GM23338 (cell line): ENCODE results near the gene OR10A2. TPM values are rescaled to one million over a fixed set of nuclear protein-coding genes. Genes with fewer than 3 reads are reported as not detected.

Experiments used
- ATAC-seq: fragments of 200-7000 bp; cut with Tn5 transposase; 3 replicates; pipeline ENCODE4 v1.9.1; 2020
- DNase-seq: peaks from one replicate; pipeline ENCODE4 v3.0.0-alpha.2; 2015; ENCODE audit warnings: low spot score
- H2AFZ ChIP-seq: fragments of 200-600 bp; sonication (generic); 2 replicates; pipeline ENCODE4 v1.8.0; 2016; ENCODE audit warnings: antibody characterized with exemption, mild to moderate bottlenecking, moderate library complexity
- H3F3A ChIP-seq: fragments of 200-600 bp; sonication (generic); replicated peaks from 2 replicates; pipeline ENCODE4 v1.8.0; 2017; ENCODE audit warnings: antibody characterized with exemption, mixed run types, low read depth
- H3K27ac ChIP-seq: fragments of 200-600 bp; sonication (generic); 2 replicates; pipeline ENCODE4 v1.6.1; 2016; ENCODE audit warnings: low read depth
- H3K27me3 ChIP-seq: fragments of 200-600 bp; sonication (generic); 2 replicates; pipeline ENCODE4 v1.8.0; 2016; ENCODE audit warnings: mild to moderate bottlenecking, mixed run types, moderate library complexity; ENCODE audit not compliant: insufficient read depth
- H3K36me3 ChIP-seq: fragments of 200-600 bp; sonication (generic); 2 replicates; pipeline ENCODE4 v1.8.0; 2016; ENCODE audit warnings: mild to moderate bottlenecking; ENCODE audit not compliant: insufficient read depth
- H3K4me1 ChIP-seq: fragments of 200-600 bp; sonication (generic); 2 replicates; pipeline ENCODE4 v1.8.0; 2016; ENCODE audit warnings: mild to moderate bottlenecking, moderate library complexity; ENCODE audit not compliant: insufficient read depth
- H3K4me2 ChIP-seq: fragments of 200-600 bp; sonication (generic); 2 replicates; pipeline ENCODE4 v1.7.1; 2017; ENCODE audit warnings: mixed run types
- H3K4me3 ChIP-seq: fragments of 200-600 bp; sonication (generic); 2 replicates; pipeline ENCODE4 v1.6.1; 2016; ENCODE audit warnings: mixed run types
- H3K79me2 ChIP-seq: fragments of 200-600 bp; sonication (generic); replicated peaks from 2 replicates; pipeline ENCODE4 v1.8.0; 2017; ENCODE audit warnings: mild to moderate bottlenecking; ENCODE audit not compliant: insufficient read depth
- H3K9me2 ChIP-seq: fragments of 200-600 bp; sonication (generic); 2 replicates; pipeline ENCODE4 v1.8.0; 2017; ENCODE audit not compliant: insufficient read depth
- H4K20me1 ChIP-seq: fragments of 200-600 bp; sonication (generic); replicated peaks from 2 replicates; pipeline ENCODE4 v1.8.0; 2017; ENCODE audit warnings: mild to moderate bottlenecking; ENCODE audit not compliant: insufficient read depth
- H3K27ac Mint-ChIP-seq: 2 replicates; pipeline ENCODE4 v1.8.0; 2020; ENCODE audit warnings: inconsistent platforms, mild to moderate bottlenecking, moderate library complexity, mixed read lengths
- H3K27me3 Mint-ChIP-seq: 3 replicates; pipeline ENCODE4 v1.8.0; 2022; ENCODE audit warnings: low read depth, mild to moderate bottlenecking, moderate library complexity, mixed read lengths, inconsistent platforms; ENCODE audit not compliant: insufficient read depth, poor library complexity
- H3K36me3 Mint-ChIP-seq: 3 replicates; pipeline ENCODE4 v1.8.0; 2021; ENCODE audit warnings: low read depth, mild to moderate bottlenecking, inconsistent platforms, moderate library complexity, mixed read lengths
- H3K4me1 Mint-ChIP-seq: 3 replicates; pipeline ENCODE4 v1.8.0; 2020; ENCODE audit warnings: mild to moderate bottlenecking, inconsistent platforms, mixed read lengths
- H3K4me3 Mint-ChIP-seq: 3 replicates; pipeline ENCODE4 v1.8.0; 2021; ENCODE audit warnings: moderate library complexity, mild to moderate bottlenecking, inconsistent platforms, mixed read lengths
- H3K9me3 Mint-ChIP-seq: 3 replicates; pipeline ENCODE4 v1.8.0; 2020; ENCODE audit warnings: moderate library complexity, mild to moderate bottlenecking, inconsistent platforms, mixed read lengths
- CREB1 ChIP-seq: fragments of 250-450 bp; sonication (Bioruptor Pico); IDR thresholded peaks from 2 replicates; pipeline ENCODE4 v1.5.0; 2020; ENCODE audit warnings: low read depth, mild to moderate bottlenecking, moderate library complexity
- CTCF ChIP-seq, 2 experiments: fragments of 200-600 bp in 1 of 2; sonication (generic) in 1 of 2; conservative IDR thresholded peaks; 2 replicates each; pipeline versions ENCODE4 v1.5.1 to v1.6.1; 2016 to 2017; ENCODE audit warnings: antibody characterized with exemption in 2 of 2, low read depth in 2 of 2, mild to moderate bottlenecking in 2 of 2, moderate library complexity in 1 of 2
- NANOG ChIP-seq: IDR thresholded peaks from 2 replicates; pipeline ENCODE4 v1.6.1; 2016; ENCODE audit warnings: antibody characterized with exemption, borderline replicate concordance
- POLR2AphosphoS5 ChIP-seq: IDR thresholded peaks from 2 replicates; pipeline ENCODE4 v1.6.1; 2016; ENCODE audit warnings: antibody characterized with exemption, low read depth
- REST ChIP-seq: IDR thresholded peaks from one replicate; pipeline ENCODE4 v1.6.1; 2018; ENCODE audit warnings: antibody characterized with exemption; ENCODE audit not compliant: unreplicated experiment
- ZNF462 ChIP-seq: fragments of 250-450 bp; sonication (Bioruptor Pico); IDR thresholded peaks from 2 replicates; pipeline ENCODE4 v1.5.0; 2020; ENCODE audit warnings: mild to moderate bottlenecking, moderate library complexity
- polyA plus RNA-seq: library from polyadenylated mRNA; unstranded; fragments of >200 nt; fragmentation: Nextera tagmentation; extraction: Ambion mirVana; gene quantifications from 2 replicates; pipeline ENCODE4 v1.2.1, GENCODE V29; 2016
- total RNA-seq: library from RNA; depleted of rRNA; stranded (reverse); fragments of >200 nt; shearing (Covaris generic); gene quantifications from 2 replicates; pipeline ENCODE4 v1.2.3, GENCODE V29; 2014

Gene OR10A2
- total and polyA plus RNA-seq, 2 experiments from 2014 or later: 0.27 TPM; not detected in 1

- DNase-seq: no peak
- Mint-ChIP-seq H3K4me3 (no peak overlapping the region), H3K27me3 (no peaks in the 10 kb centered on the region), H3K4me1 (no peaks in the 10 kb centered on the region), H3K27ac (no peak overlapping the region), H3K36me3 (no peaks in the 10 kb centered on the region), H3K9me3 (0 out of 3 replicates have a peak, but pooled peaks cover 3% of the 10 kb centered on the region)
- TF ChIP-seq ZNF462 (CRISPR knock-in tag) (no peak), POLR2AphosphoS5 (no peak), CREB1 (no peak), NANOG (no peak), CTCF (conservative IDR thresholded peaks at IDR 0.05; ENCODE audit: low read depth in 2 of 2) (no peak), REST (peak; percentile 28)
- no peaks in the 10 kb centered on the region for H3K79me2 ChIP-seq
- H3F3A ChIP-seq: no peaks in the 10 kb centered on the region
- H3K27me3 ChIP-seq: no peaks in the 10 kb centered on the region
- no peak overlapping the region for H3K4me3 ChIP-seq
- H3K9me2 ChIP-seq: no peaks in the 10 kb centered on the region
- H3K36me3 ChIP-seq: no peaks in the 10 kb centered on the region
- no peak for ATAC-seq
- no peak overlapping the region for H2AFZ ChIP-seq
- H3K4me2 ChIP-seq: no peak overlapping the region
- no peaks in the 10 kb centered on the region for H4K20me1 ChIP-seq
- H3K4me1 ChIP-seq: no peaks in the 10 kb centered on the region
- H3K27ac ChIP-seq: no peak overlapping the region
Measured at GRCh38 chr11:6875761-6876160, 12.9 kb downstream of the OR10A2 start.
